Stimulated activated naive CD8-positive, alpha-beta T cell treated with anti-CD3 and anti-CD28 coated beads, Interleukin-15, amount 100 ng/mL, for 72 hours (primary cell): ENCODE data around the gene GRAMD2A.

Experiments
- ATAC-seq: fragments of 150-1000 bp; cut with Tn5 transposase; 2 replicates; pipeline ENCODE4 v1.10.0; 2021; ENCODE audit warnings: mild to moderate bottlenecking, moderate library complexity
- DNase-seq, 2 donors: peaks; one replicate each; pipeline ENCODE4 v3.0.0; 2021 to 2022
- H3K27ac Mint-ChIP-seq, 2 donors: one replicate each; pipeline ENCODE4 v1.8.0; 2022; ENCODE audit warnings: mild to moderate bottlenecking in 2 of 2, mixed read lengths in 2 of 2, moderate library complexity in 2 of 2
- H3K27me3 Mint-ChIP-seq: one replicate; pipeline ENCODE4 v1.8.0; 2022; ENCODE audit warnings: mixed read lengths
- H3K4me1 Mint-ChIP-seq: one replicate; pipeline ENCODE4 v1.8.0; 2022; ENCODE audit warnings: mild to moderate bottlenecking, mixed read lengths
- H3K4me3 Mint-ChIP-seq, 2 donors: one replicate each; pipeline ENCODE4 v1.8.0; 2022; ENCODE audit warnings: mild to moderate bottlenecking in 2 of 2, mixed read lengths in 2 of 2, moderate library complexity in 1 of 2
- H3K9me3 Mint-ChIP-seq, 2 donors: one replicate each; pipeline ENCODE4 v1.8.0; 2022; ENCODE audit warnings: mixed read lengths in 2 of 2

Gene GRAMD2A

GRCh38 chr15:72169236-72169920 lies 28.2 kb downstream of the GRAMD2A start:
- H3K27me3 Mint-ChIP-seq, result peaks cover 26% of the 10 kb centered on the region
- ATAC-seq (no peak), DNase-seq (no peak)
- peaks cover 16% of the 10 kb centered on the region for H3K4me1 Mint-ChIP-seq
- H3K9me3 Mint-ChIP-seq, result no peaks in the 10 kb centered on the region
- peak overlapping the region in 1 of 2 donors; percentile 86 for H3K27ac Mint-ChIP-seq
- H3K4me3 Mint-ChIP-seq, result no peak overlapping the region

GRCh38 chr15:72168808-72169190 lies 28.8 kb downstream of the GRAMD2A start:
- Mint-ChIP-seq H3K4me1 (peaks cover 16% of the 10 kb centered on the region), H3K4me3 (no peak overlapping the region), H3K27me3 (peaks cover 26% of the 10 kb centered on the region), H3K27ac (peak overlapping the region in 1 of 2 donors; percentile 86), H3K9me3 (no peaks in the 10 kb centered on the region)
- ATAC-seq, result peak; percentile 18
- no peak for DNase-seq

GRCh38 chr15:72168131-72168807 lies 29.3 kb downstream of the GRAMD2A start:
- Mint-ChIP-seq H3K4me3 (no peak overlapping the region), H3K27me3 (peaks cover 26% of the 10 kb centered on the region), H3K9me3 (no peaks in the 10 kb centered on the region), H3K4me1 (peaks cover 16% of the 10 kb centered on the region), H3K27ac (peak overlapping the region in 1 of 2 donors; percentile 53)
- peak; percentile 72 for ATAC-seq
- no peak for DNase-seq

GRCh38 chr15:72167445-72167844 lies 30.1 kb downstream of the GRAMD2A start:
- ATAC-seq, result no peak
- Mint-ChIP-seq H3K27ac (no peak overlapping the region), H3K4me3 (no peak overlapping the region), H3K9me3 (no peaks in the 10 kb centered on the region), H3K4me1 (peaks cover 16% of the 10 kb centered on the region), H3K27me3 (peaks cover 26% of the 10 kb centered on the region)
- no peak for DNase-seq

- ATAC-seq (no peak), DNase-seq (no peak)
- Mint-ChIP-seq H3K27ac (no peak overlapping the region), H3K9me3 (no peaks in the 10 kb centered on the region), H3K27me3 (peaks cover 26% of the 10 kb centered on the region), H3K4me1 (peaks cover 16% of the 10 kb centered on the region), H3K4me3 (no peak overlapping the region)
Measured at GRCh38 chr15:72166716-72167417, 30.7 kb downstream of the GRAMD2A start.

GRCh38 chr15:72163719-72164118 lies 33.9 kb downstream of the GRAMD2A start:
- H3K4me1 Mint-ChIP-seq, result peaks cover 9% of the 10 kb centered on the region
- no peak overlapping the region for H3K4me3 Mint-ChIP-seq
- H3K27me3 Mint-ChIP-seq, result peaks cover 19% of the 10 kb centered on the region
- no peak for ATAC-seq
- DNase-seq, result no peak
- H3K27ac Mint-ChIP-seq, result peak overlapping the region in 1 of 2 donors; percentile 48
- no peaks in the 10 kb centered on the region for H3K9me3 Mint-ChIP-seq

- no peak overlapping the region for H3K27ac Mint-ChIP-seq
- H3K4me1 Mint-ChIP-seq, result no peaks in the 10 kb centered on the region
- ATAC-seq (no peak), DNase-seq (no peak)
- no peak overlapping the region for H3K4me3 Mint-ChIP-seq
- peaks cover 11% of the 10 kb centered on the region for H3K27me3 Mint-ChIP-seq
- no peaks in the 10 kb centered on the region for H3K9me3 Mint-ChIP-seq
Measured at GRCh38 chr15:72162569-72162968, 35.0 kb downstream of the GRAMD2A start.

GRCh38 chr15:72161361-72162132 lies 36.0 kb downstream of the GRAMD2A start:
- DNase-seq, result no peak
- H3K4me3 Mint-ChIP-seq, result no peak overlapping the region
- no peaks in the 10 kb centered on the region for H3K4me1 Mint-ChIP-seq
- ATAC-seq, result no peak
- no peak overlapping the region for H3K27ac Mint-ChIP-seq
- H3K27me3 Mint-ChIP-seq, result peaks cover 5% of the 10 kb centered on the region
- H3K9me3 Mint-ChIP-seq, result no peaks in the 10 kb centered on the region

- Mint-ChIP-seq H3K9me3 (no peaks in the 10 kb centered on the region), H3K4me1 (peaks cover 2% of the 10 kb centered on the region), H3K27me3 (no peaks in the 10 kb centered on the region), H3K4me3 (no peak overlapping the region), H3K27ac (no peak overlapping the region)
- ATAC-seq, result no peak
- DNase-seq, result no peak
Measured at GRCh38 chr15:72160696-72161245, 36.8 kb downstream of the GRAMD2A start.

- Mint-ChIP-seq H3K4me3 (no peak overlapping the region), H3K27me3 (no peaks in the 10 kb centered on the region), H3K4me1 (peaks cover 8% of the 10 kb centered on the region), H3K9me3 (no peaks in the 10 kb centered on the region), H3K27ac (no peak overlapping the region)
- no peak for ATAC-seq
- no peak for DNase-seq
Measured at GRCh38 chr15:72156928-72157327, 40.7 kb downstream of the GRAMD2A start.

GRCh38 chr15:72155635-72156616 lies 41.7 kb downstream of the GRAMD2A start:
- no peaks in the 10 kb centered on the region for H3K27me3 Mint-ChIP-seq
- peak overlapping the region; percentile 14 to 75 for H3K27ac Mint-ChIP-seq
- H3K4me3 Mint-ChIP-seq, result peak overlapping the region; percentile 75 to 76
- H3K4me1 Mint-ChIP-seq, result peaks cover 8% of the 10 kb centered on the region
- ATAC-seq (peak; percentile 96), DNase-seq (peak; percentile 74 to 79)
- no peaks in the 10 kb centered on the region for H3K9me3 Mint-ChIP-seq

GRCh38 chr15:72155003-72155621 lies 42.5 kb downstream of the GRAMD2A start:
- DNase-seq, result no peak
- Mint-ChIP-seq H3K27ac (no peak overlapping the region), H3K9me3 (no peaks in the 10 kb centered on the region), H3K4me1 (peaks cover 8% of the 10 kb centered on the region), H3K4me3 (peak overlapping the region in 1 of 2 donors; percentile 75), H3K27me3 (no peaks in the 10 kb centered on the region)
- no peak for ATAC-seq

- no peak for ATAC-seq
- DNase-seq, result no peak
- Mint-ChIP-seq H3K4me1 (peaks cover 8% of the 10 kb centered on the region), H3K9me3 (no peaks in the 10 kb centered on the region), H3K27me3 (no peaks in the 10 kb centered on the region), H3K4me3 (no peak overlapping the region), H3K27ac (no peak overlapping the region)
Measured at GRCh38 chr15:72154316-72154715, 43.3 kb downstream of the GRAMD2A start.
